Measurements from ENCODE around the gene TH. TPM values are rescaled to one million over a fixed set of nuclear protein-coding genes. Genes with fewer than 3 reads are reported as not detected.

Gene TH
- total and polyA plus RNA-seq, 9 of the 15 experiments (the other 6 are each of a cell fraction or from before 2014, with no cell fraction given), result not detected

GRCh38 chr11:2142762-2143202, 28.8 kb downstream of the TH start (continued):
- no peak for TF ChIP-seq CREB5 (CRISPR knock-in tag; IDR thresholded peaks at IDR 0.05)
- no peak for TF ChIP-seq ZNF77 (CRISPR knock-in tag; IDR thresholded peaks at IDR 0.05)
- TF ChIP-seq ZNF146 (CRISPR knock-in tag; IDR thresholded peaks at IDR 0.05; ENCODE audit: unreplicated experiment), result no peak
- no peak for TF ChIP-seq ZBTB49 (CRISPR knock-in tag; IDR thresholded peaks at IDR 0.05; ENCODE audit: borderline replicate concordance)
- no peak for TF ChIP-seq CBX1 (IDR thresholded peaks at IDR 0.05; ENCODE audit: low read depth)

- H3K36me3 ChIP-seq (ENCODE audit: control insufficient read depth, insufficient read depth, low read length), result no peaks in the 10 kb centered on the region
- H3K4me2 ChIP-seq (ENCODE audit: insufficient read depth, low read length), result no peak overlapping the region
- DNase-seq (ENCODE audit: extremely low read depth in 1 of 4, low spot score in 3 of 4) (no peak), ATAC-seq (no peak), FAIRE-seq (no peak)
- no peaks in the 10 kb centered on the region for H3K9me3 ChIP-seq (replicated peaks; ENCODE audit: control insufficient read depth, insufficient read depth, low read depth, low read length)
- no peak overlapping the region for H3K27ac ChIP-seq (ENCODE audit: extremely low read depth, low read depth, low read length)
- ChIA-PET CTCF (ENCODE audit: low intra/inter-chr PET ratio) (no interaction called here), POLR2A (no interaction called here)
- BruUV-seq (replicated peaks), result no TSS peak
- H3K9me1 ChIP-seq (ENCODE audit: control insufficient read depth, insufficient read depth, low read length), result no peaks in the 10 kb centered on the region
- WGBS (ENCODE audit: insufficient coverage, low coverage, missing lambda C conversion rate), result 1% methylated on average over 5 of the region's 5 CpGs
- in situ Hi-C loops (cut with MboI), result no loop called here
- H3K27me3 ChIP-seq (ENCODE audit: control insufficient read depth in 2 of 2, insufficient read depth in 2 of 2, low read length in 2 of 2), result peaks cover 4 to 45% of the 10 kb centered on the region in 2 experiments; a peak in 3 of 5 replicates
- 0 out of 2 replicates have a peak, but pooled peaks cover 4% of the 10 kb centered on the region for H4K20me1 ChIP-seq (replicated peaks; ENCODE audit: control insufficient read depth, insufficient read depth, low read length)
- no peaks in the 10 kb centered on the region for H3K79me2 ChIP-seq (ENCODE audit: control insufficient read depth, insufficient read depth, low read length)
- H3K4me1 ChIP-seq (replicated peaks in 1 of 2; ENCODE audit: control insufficient read depth in 2 of 2, insufficient read depth in 2 of 2, low read length in 2 of 2), result peaks cover 0 to 16% of the 10 kb centered on the region in 2 experiments; a peak in 2 of 5 replicates
- intact Hi-C loops (cut with micrococcal nuclease), result no loop called here
- no peak overlapping the region for H2AFZ ChIP-seq (ENCODE audit: low read depth, low read length)
- no peak overlapping the region for H3K9ac ChIP-seq (ENCODE audit: insufficient read depth in 1 of 2, low read depth in 2 of 2, low read length in 2 of 2)
- TF ChIP-seq NCOR1 (IDR thresholded peaks at IDR 0.05) (no peak), CCAR2 (IDR thresholded peaks at IDR 0.05; ENCODE audit: low read depth, low read length) (no peak), CREB3 (tag; conservative IDR thresholded peaks at IDR 0.05; ENCODE audit: low read depth) (no peak), NR0B1 (IDR thresholded peaks at IDR 0.05; ENCODE audit: partially characterized antibody) (no peak), LEF1 (IDR thresholded peaks at IDR 0.05) (no peak), ZNF24 (IDR thresholded peaks at IDR 0.05) (no peak)
- H3K4me3 ChIP-seq, result no peak overlapping the region
Observed at GRCh38 chr11:2142300-2142759, 29.3 kb downstream of the TH start.

All from K562 (cell line).